Naive thymus-derived CD4-positive, alpha-beta T cell (primary cell): ENCODE measurements around the gene SNAP91. TPM values are rescaled to one million over a fixed set of nuclear protein-coding genes. Genes with fewer than 3 reads are reported as not detected.
A peak's percentile ranks its signal among the peaks of the same experiment; 100 is the strongest.

Source experiments
- ATAC-seq: fragments of 150-1000 bp; cut with Tn5 transposase; 2 replicates; pipeline ENCODE4 v1.10.0; 2021; ENCODE audit warnings: mild to moderate bottlenecking, moderate library complexity
- CTCF ChIA-PET: fragments of 350-600 bp; sonication (Branson Sonifier 250); formaldehyde crosslinking; loops from one replicate; lab custom pipeline; 2021; ENCODE audit warnings: antibody characterized with exemption; lab: Charles Lee
- POLR2A ChIA-PET: fragments of 350-600 bp; sonication (Branson Sonifier 250); formaldehyde crosslinking; loops from one replicate; lab custom pipeline; 2021; ENCODE audit warnings: antibody characterized with exemption, inconsistent platforms; lab: Charles Lee
- DNase-seq, 9 donors: peaks; one replicate each; pipeline versions ENCODE4 v3.0.0 to v3.0.0-alpha.2; 2020 to 2022; ENCODE audit warnings: mixed read lengths in 1 of 9
- H3K27ac ChIP-seq: one replicate; pipeline ENCODE4 v1.7.0; 2013; ENCODE audit warnings: mild to moderate bottlenecking, low read depth, low read length, moderate library complexity
- H3K27me3 ChIP-seq, 2 donors: one replicate each; pipeline ENCODE4 v1.7.0; 2013; ENCODE audit warnings: low read length in 2 of 2, mild to moderate bottlenecking in 2 of 2, moderate library complexity in 2 of 2; ENCODE audit not compliant: control insufficient read depth in 2 of 2, insufficient read depth in 2 of 2
- H3K36me3 ChIP-seq, 3 experiments: 1 replicate in 2 of 3; 2 replicates in 1 of 3; pipeline ENCODE4 v1.7.0; 2013; ENCODE audit warnings: low read length in 3 of 3, mild to moderate bottlenecking in 3 of 3, moderate library complexity in 1 of 3; ENCODE audit not compliant: insufficient read depth in 3 of 3, control insufficient read depth in 2 of 3
- H3K4me1 ChIP-seq, 2 donors: one replicate each; pipeline ENCODE4 v1.7.0; 2013; ENCODE audit warnings: low read length in 2 of 2, mild to moderate bottlenecking in 2 of 2, moderate library complexity in 1 of 2; ENCODE audit not compliant: control insufficient read depth in 2 of 2, insufficient read depth in 2 of 2
- H3K4me3 ChIP-seq: 2 replicates; pipeline ENCODE4 v1.7.0; 2013; ENCODE audit warnings: mild to moderate bottlenecking, low read length
- H3K9me3 ChIP-seq, 3 experiments: 1 replicate in 2 of 3; 2 replicates in 1 of 3; pipeline ENCODE4 v1.7.0; 2013; ENCODE audit warnings: low read length in 3 of 3; ENCODE audit not compliant: control insufficient read depth in 2 of 3
- H3K27ac Mint-ChIP-seq, 9 donors: one replicate each; pipeline ENCODE4 v1.8.0; 2020 to 2022; ENCODE audit warnings: mixed read lengths in 9 of 9, mild to moderate bottlenecking in 8 of 9, moderate library complexity in 5 of 9, inconsistent platforms in 2 of 9
- H3K27me3 Mint-ChIP-seq, 5 donors: one replicate each; pipeline ENCODE4 v1.8.0; 2021 to 2022; ENCODE audit warnings: mixed read lengths in 5 of 5, mild to moderate bottlenecking in 1 of 5
- H3K36me3 Mint-ChIP-seq, 5 donors: one replicate each; pipeline ENCODE4 v1.8.0; 2020 to 2022; ENCODE audit warnings: mixed read lengths in 5 of 5, mild to moderate bottlenecking in 3 of 5, inconsistent platforms in 1 of 5
- H3K4me1 Mint-ChIP-seq, 7 donors: one replicate each; pipeline ENCODE4 v1.8.0; 2020 to 2022; ENCODE audit warnings: mixed read lengths in 7 of 7, mild to moderate bottlenecking in 3 of 7, inconsistent platforms in 1 of 7
- H3K4me3 Mint-ChIP-seq, 10 donors: one replicate each; pipeline ENCODE4 v1.8.0; 2020 to 2022; ENCODE audit warnings: mild to moderate bottlenecking in 10 of 10, mixed read lengths in 10 of 10, moderate library complexity in 6 of 10, inconsistent platforms in 2 of 10
- H3K9me3 Mint-ChIP-seq, 11 donors: one replicate each; pipeline ENCODE4 v1.8.0; 2020 to 2022; ENCODE audit warnings: mixed read lengths in 11 of 11, mild to moderate bottlenecking in 4 of 11, inconsistent platforms in 1 of 11, moderate library complexity in 1 of 11
- intact Hi-C, 2 donors: fragments of 100-400 bp; cut with micrococcal nuclease; formaldehyde crosslinking; loops; one replicate each; pipeline ENCODE4 v1.15.1; 2023
- polyA plus RNA-seq, 2 donors: library from polyadenylated mRNA; unstranded; fragments of 300-500 nt; fragmentation: Illumina TruSeq; gene quantifications; one replicate each; pipeline ENCODE4 v1.2.3, GENCODE V29; 2021
- total RNA-seq, 6 experiments: library from RNA in 5 of 6; stranded (reverse) in 5 of 6; gene quantifications; 1 replicate in 5 of 6; 2 replicates in 1 of 6; pipeline ENCODE4 v1.2.3 and lab custom pipeline; 2021 to 2026

The SNAP91 gene
- total and polyA plus RNA-seq, 7 experiments from 2014 or later: not detected

- Mint-ChIP-seq H3K36me3 (no peaks in the 10 kb centered on the region), H3K27ac (no peak overlapping the region), H3K27me3 (no peaks in the 10 kb centered on the region), H3K4me1 (no peaks in the 10 kb centered on the region), H3K9me3 (peaks cover 2 to 33% (median 7%) of the 10 kb centered on the region in 11 donors), H3K4me3 (no peak overlapping the region)
- Histone ChIP-seq H3K4me1 (no peaks in the 10 kb centered on the region), H3K36me3 (no peaks in the 10 kb centered on the region), H3K27me3 (no peaks in the 10 kb centered on the region), H3K9me3 (no peaks in the 10 kb centered on the region), H3K4me3 (no peak overlapping the region), H3K27ac (no peak overlapping the region)
- ChIA-PET CTCF (no interaction called here), POLR2A (no interaction called here)
- intact Hi-C loops: no loop called here
- DNase-seq (no peak), ATAC-seq (no peak)
These were observed 26.6 kb upstream of the SNAP91 start for GRCh38 chr6:83735461-83735860.

DNA sequence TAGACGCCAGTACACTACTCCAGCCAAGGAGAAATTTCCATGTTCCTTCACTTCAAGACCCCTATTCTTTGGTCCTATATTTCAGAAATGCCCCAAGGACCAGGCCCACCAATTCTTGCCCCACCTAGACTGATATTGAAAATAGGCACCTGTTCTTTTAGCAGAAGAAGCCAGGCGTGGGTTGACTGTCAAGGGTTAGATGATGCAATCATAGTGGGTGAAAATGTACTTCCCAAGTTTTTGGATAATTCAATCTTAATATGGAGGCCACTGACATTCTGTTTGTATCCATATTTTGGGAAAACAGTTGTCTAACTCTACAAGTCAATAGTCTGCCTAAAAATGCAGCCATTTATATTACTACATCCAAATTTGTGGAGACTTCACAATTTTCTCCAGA, 21.0 kb upstream of the SNAP91 start:
- no peaks in the 10 kb centered on the region for H3K4me1 Mint-ChIP-seq
- peaks cover 0 to 23% (median 5%) of the 10 kb centered on the region in 11 donors for H3K9me3 Mint-ChIP-seq
- no peaks in the 10 kb centered on the region for H3K36me3 Mint-ChIP-seq
- Histone ChIP-seq H3K27me3 (no peaks in the 10 kb centered on the region), H3K4me3 (no peak overlapping the region), H3K9me3 (no peaks in the 10 kb centered on the region), H3K27ac (no peak overlapping the region), H3K36me3 (no peaks in the 10 kb centered on the region), H3K4me1 (no peaks in the 10 kb centered on the region)
- no peaks in the 10 kb centered on the region for H3K27me3 Mint-ChIP-seq
- ATAC-seq: no peak
- DNase-seq: no peak
- CTCF ChIA-PET: no interaction called here
- POLR2A ChIA-PET: no interaction called here
- H3K4me3 Mint-ChIP-seq: no peak overlapping the region
- intact Hi-C loops: no loop called here
- no peak overlapping the region for H3K27ac Mint-ChIP-seq

GRCh38 chr6:83722876-83723275, 14.0 kb upstream of the SNAP91 start:
- peaks cover 0 to 5% (median 0%) of the 10 kb centered on the region in 11 donors for H3K9me3 Mint-ChIP-seq
- POLR2A ChIA-PET: interaction anchor here (1.4 kb wide), 1 partner anchor 8 kb away, joined by 3 read pairs; no protein-coding TSS in a partner anchor
- no peak for DNase-seq

DNA sequence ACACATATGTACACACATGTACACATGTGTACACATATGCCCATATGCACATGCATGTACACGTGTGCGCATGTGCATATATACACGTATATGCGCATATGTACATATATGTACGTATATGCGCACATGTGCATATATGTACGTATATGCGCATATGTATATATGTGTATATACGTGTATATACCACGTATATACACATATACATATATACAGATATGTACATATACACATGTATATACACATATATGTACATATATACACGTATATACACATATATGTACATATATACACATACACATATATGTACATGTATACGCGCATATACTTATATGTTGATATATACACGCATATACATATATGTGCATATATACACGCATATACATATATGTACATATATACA, 8.9 kb upstream of the SNAP91 start:
- Mint-ChIP-seq H3K4me3 (no peak overlapping the region), H3K4me1 (no peaks in the 10 kb centered on the region), H3K27ac (no peak overlapping the region), H3K9me3 (no peaks in the 10 kb centered on the region), H3K36me3 (no peaks in the 10 kb centered on the region), H3K27me3 (peaks cover 0 to 6% (median 0%) of the 10 kb centered on the region in 5 donors)
- CTCF ChIA-PET: no interaction called here
- Histone ChIP-seq H3K4me1 (no peaks in the 10 kb centered on the region), H3K9me3 (no peaks in the 10 kb centered on the region), H3K4me3 (no peak overlapping the region), H3K27me3 (no peaks in the 10 kb centered on the region), H3K27ac (no peak overlapping the region), H3K36me3 (no peaks in the 10 kb centered on the region)
- POLR2A ChIA-PET: no interaction called here
- ATAC-seq (no peak), DNase-seq (no peak)
- intact Hi-C loops: no loop called here

More at GRCh38 chr6:83722876-83723275, 14.0 kb upstream of the SNAP91 start:
- H3K36me3 Mint-ChIP-seq: no peaks in the 10 kb centered on the region
- Histone ChIP-seq H3K36me3 (no peaks in the 10 kb centered on the region), H3K27me3 (no peaks in the 10 kb centered on the region), H3K4me3 (no peak overlapping the region), H3K27ac (no peak overlapping the region), H3K4me1 (no peaks in the 10 kb centered on the region), H3K9me3 (no peaks in the 10 kb centered on the region)
- H3K27ac Mint-ChIP-seq: no peak overlapping the region
- no peak overlapping the region for H3K4me3 Mint-ChIP-seq
- H3K4me1 Mint-ChIP-seq: peaks cover 0 to 3% (median 0%) of the 10 kb centered on the region in 7 donors
- intact Hi-C loops: no loop called here
- no peak for ATAC-seq
- CTCF ChIA-PET: no interaction called here
- no peaks in the 10 kb centered on the region for H3K27me3 Mint-ChIP-seq

DNA sequence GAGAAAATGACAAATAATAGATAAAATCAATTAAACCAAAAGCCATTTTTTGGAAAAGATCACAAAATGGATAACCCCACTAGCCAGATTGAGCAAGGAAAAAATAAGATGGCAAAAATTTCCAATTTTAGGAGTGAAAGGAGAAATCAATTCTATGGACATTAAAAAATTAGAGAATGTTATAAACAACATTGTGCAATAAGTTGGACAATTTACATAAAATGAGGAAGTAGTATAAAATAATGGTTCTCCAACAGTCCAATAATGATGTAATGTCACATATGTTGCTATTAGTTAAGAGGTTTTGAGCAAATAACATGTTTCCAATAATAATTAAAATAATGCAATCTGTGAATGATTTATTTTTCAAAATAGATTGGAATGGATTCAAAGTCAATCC, 3.1 kb upstream of the SNAP91 start:
- Mint-ChIP-seq H3K4me3 (no peak overlapping the region), H3K27me3 (peaks cover 30 to 47% (median 35%) of the 10 kb centered on the region in 5 donors), H3K9me3 (peaks cover 0 to 23% (median 12%) of the 10 kb centered on the region in 11 donors), H3K27ac (no peak overlapping the region), H3K36me3 (peaks cover 0 to 5% (median 1%) of the 10 kb centered on the region in 5 donors), H3K4me1 (peaks cover 0 to 12% (median 0%) of the 10 kb centered on the region in 7 donors)
- no peak overlapping the region for H3K27ac ChIP-seq
- no peak overlapping the region for H3K4me3 ChIP-seq
- no peaks in the 10 kb centered on the region for H3K36me3 ChIP-seq
- intact Hi-C loops: no loop called here
- DNase-seq (no peak), ATAC-seq (no peak)
- no peaks in the 10 kb centered on the region for H3K9me3 ChIP-seq
- H3K27me3 ChIP-seq: peaks cover 0 to 3% of the 10 kb centered on the region in 2 donors
- ChIA-PET POLR2A (no interaction called here), CTCF (no interaction called here)
- H3K4me1 ChIP-seq: no peaks in the 10 kb centered on the region

GRCh38 chr6:83709748-83710050, 798 bp upstream of the SNAP91 start:
- CTCF ChIA-PET: no interaction called here
- H3K27ac Mint-ChIP-seq: no peak overlapping the region
- H3K36me3 Mint-ChIP-seq: peaks cover 0 to 5% (median 1%) of the 10 kb centered on the region in 5 donors
- POLR2A ChIA-PET: no interaction called here
- H3K4me3 Mint-ChIP-seq: peak overlapping the region in 2 of 10 donors; percentile 38 to 51
- peaks cover 0 to 12% (median 0%) of the 10 kb centered on the region in 7 donors for H3K4me1 Mint-ChIP-seq
- DNase-seq (no peak), ATAC-seq (no peak)
- intact Hi-C loops: no loop called here
- Histone ChIP-seq H3K9me3 (no peaks in the 10 kb centered on the region), H3K27ac (no peak overlapping the region), H3K27me3 (peaks cover 0 to 3% of the 10 kb centered on the region in 2 donors), H3K4me1 (no peaks in the 10 kb centered on the region), H3K36me3 (no peaks in the 10 kb centered on the region), H3K4me3 (no peak overlapping the region)
- peaks cover 0 to 23% (median 12%) of the 10 kb centered on the region in 11 donors for H3K9me3 Mint-ChIP-seq
- H3K27me3 Mint-ChIP-seq: peaks cover 43 to 62% (median 48%) of the 10 kb centered on the region in 5 donors

- H3K4me3 ChIP-seq: no peak overlapping the region
- Mint-ChIP-seq H3K27me3 (peaks cover 43 to 59% (median 55%) of the 10 kb centered on the region in 5 donors), H3K9me3 (peaks cover 0 to 23% (median 12%) of the 10 kb centered on the region in 11 donors), H3K27ac (no peak overlapping the region), H3K4me1 (peaks cover 0 to 12% (median 0%) of the 10 kb centered on the region in 7 donors), H3K36me3 (peaks cover 0 to 5% (median 1%) of the 10 kb centered on the region in 5 donors), H3K4me3 (peak overlapping the region in 1 of 10 donors; percentile 34)
- intact Hi-C loops: no loop called here
- H3K36me3 ChIP-seq: no peaks in the 10 kb centered on the region
- H3K4me1 ChIP-seq: no peaks in the 10 kb centered on the region
- ChIA-PET POLR2A (no interaction called here), CTCF (no interaction called here)
- H3K27me3 ChIP-seq: peaks cover 0 to 3% of the 10 kb centered on the region in 2 donors
- no peak for DNase-seq
- H3K9me3 ChIP-seq: no peaks in the 10 kb centered on the region
- no peak overlapping the region for H3K27ac ChIP-seq
- no peak for ATAC-seq
These were observed 343 bp downstream of the SNAP91 start for GRCh38 chr6:83708546-83708969.
